CD14-positive monocyte (primary cell): ENCODE data around the gene CLCN2. TPM values are rescaled to one million over a fixed set of nuclear protein-coding genes. Genes with fewer than 3 reads are reported as not detected.

ENCODE experiments used
- DNase-seq, 3 donors: peaks; one replicate each; pipeline ENCODE4 v3.0.0-alpha.2; 2011 to 2022
- H2AFZ ChIP-seq: 2 replicates; pipeline ENCODE4 v1.6.0; 2012; ENCODE audit warnings: mild to moderate bottlenecking, low read depth, low read length, inconsistent platforms; ENCODE audit not compliant: insufficient read depth, poor library complexity, severe bottlenecking
- H3K27ac ChIP-seq, 2 donors: 1 replicate in 1 of 2; 2 replicates in 1 of 2; pipeline ENCODE4 v1.5.1; 2012 to 2013; ENCODE audit warnings: low read length in 2 of 2, control low read depth in 1 of 2, inconsistent platforms in 1 of 2, low read depth in 1 of 2, mild to moderate bottlenecking in 1 of 2
- H3K27me3 ChIP-seq, 2 donors: one replicate each; pipeline versions ENCODE4 v1.6.0 to v1.6.1; 2011 to 2013; ENCODE audit warnings: low read length in 2 of 2; ENCODE audit not compliant: control insufficient read depth in 2 of 2, insufficient read depth in 2 of 2
- H3K36me3 ChIP-seq, 2 donors: replicated peaks in 1 of 2; 1 replicate in 1 of 2; 2 replicates in 1 of 2; pipeline versions ENCODE4 v1.5.1 to v1.6.1; 2012 to 2013; ENCODE audit warnings: low read length in 2 of 2, control low read depth in 1 of 2, inconsistent platforms in 1 of 2, mild to moderate bottlenecking in 1 of 2; ENCODE audit not compliant: insufficient read depth in 2 of 2, control insufficient read depth in 1 of 2
- H3K4me1 ChIP-seq, 2 donors: 1 replicate in 1 of 2; 2 replicates in 1 of 2; pipeline versions ENCODE4 v1.5.1 to v1.6.1; 2012 to 2013; ENCODE audit warnings: low read length in 2 of 2, control low read depth in 1 of 2, inconsistent platforms in 1 of 2, mild to moderate bottlenecking in 1 of 2, moderate library complexity in 1 of 2; ENCODE audit not compliant: insufficient read depth in 2 of 2, control insufficient read depth in 1 of 2
- H3K4me2 ChIP-seq: replicated peaks from 2 replicates; pipeline ENCODE3; 2012; ENCODE audit warnings: low read length, moderate library complexity, mild to moderate bottlenecking; ENCODE audit not compliant: poor library complexity, severe bottlenecking; ENCODE audit errors: extremely low read depth
- H3K4me3 ChIP-seq, 3 experiments: fragments of 200-600 bp in 1 of 3; sonication (generic) in 1 of 3; replicated peaks in 1 of 3; 1 replicate in 2 of 3; 2 replicates in 1 of 3; pipeline ENCODE4 v1.5.1; 2011 to 2013; ENCODE audit warnings: low read length in 3 of 3, mild to moderate bottlenecking in 3 of 3, control low read depth in 2 of 3, low read depth in 2 of 3, inconsistent platforms in 1 of 3, moderate library complexity in 1 of 3
- H3K79me2 ChIP-seq: 2 replicates; pipeline ENCODE4 v1.6.0; 2012; ENCODE audit warnings: mild to moderate bottlenecking, control low read depth, inconsistent platforms, low read length, moderate library complexity; ENCODE audit not compliant: insufficient read depth
- H3K9ac ChIP-seq: 2 replicates; pipeline ENCODE4 v1.6.0; 2017; ENCODE audit warnings: low read length, mild to moderate bottlenecking; ENCODE audit not compliant: insufficient read depth, poor library complexity, severe bottlenecking
- H3K9me3 ChIP-seq, 2 donors: replicated peaks in 1 of 2; 1 replicate in 1 of 2; 2 replicates in 1 of 2; pipeline versions ENCODE4 v1.5.1 to v1.6.1; 2012 to 2013; ENCODE audit warnings: low read length in 2 of 2, control low read depth in 1 of 2; ENCODE audit not compliant: control insufficient read depth in 1 of 2, insufficient read depth in 1 of 2
- H4K20me1 ChIP-seq: 2 replicates; pipeline ENCODE4 v1.6.0; 2012; ENCODE audit warnings: mild to moderate bottlenecking, low read length, control low read depth, moderate library complexity; ENCODE audit not compliant: insufficient read depth
- H3K27ac Mint-ChIP-seq, 7 donors: one replicate each; pipeline ENCODE4 v1.8.0; 2020; ENCODE audit warnings: mild to moderate bottlenecking in 7 of 7, mixed read lengths in 7 of 7, moderate library complexity in 6 of 7, inconsistent platforms in 2 of 7
- H3K27me3 Mint-ChIP-seq, 3 donors: one replicate each; pipeline ENCODE4 v1.8.0; 2021 to 2022; ENCODE audit warnings: low read depth in 3 of 3, mild to moderate bottlenecking in 3 of 3, mixed read lengths in 3 of 3, moderate library complexity in 3 of 3, inconsistent platforms in 1 of 3
- H3K36me3 Mint-ChIP-seq, 2 donors: one replicate each; pipeline ENCODE4 v1.8.0; 2020; ENCODE audit warnings: mixed read lengths in 2 of 2, inconsistent platforms in 1 of 2, mild to moderate bottlenecking in 1 of 2
- H3K4me1 Mint-ChIP-seq: one replicate; pipeline ENCODE4 v1.8.0; 2020; ENCODE audit warnings: mild to moderate bottlenecking, mixed read lengths
- H3K4me3 Mint-ChIP-seq, 2 donors: one replicate each; pipeline ENCODE4 v1.8.0; 2020; ENCODE audit warnings: mild to moderate bottlenecking in 2 of 2, mixed read lengths in 2 of 2, moderate library complexity in 1 of 2
- H3K9me3 Mint-ChIP-seq, 7 donors: one replicate each; pipeline ENCODE4 v1.8.0; 2020 to 2022; ENCODE audit warnings: mixed read lengths in 7 of 7, mild to moderate bottlenecking in 6 of 7, moderate library complexity in 6 of 7, inconsistent platforms in 2 of 7
- WGBS: methylation state at CpG from one replicate; pipeline ENCODE4 v1.1.5; 2013; ENCODE audit warnings: missing lambda C conversion rate; ENCODE audit not compliant: insufficient coverage; 5-methylcytosine and 5-hydroxymethylcytosine counted together
- intact Hi-C, 2 donors: fragments of 100-400 bp; cut with micrococcal nuclease; formaldehyde crosslinking; loops; one replicate each; pipeline versions ENCODE4 v1.15.0 to v1.15.1; 2023
- polyA plus RNA-seq, 3 donors: library from polyadenylated mRNA; depleted of rRNA in 1 of 3; unstranded in 2 of 3; stranded (reverse) in 1 of 3; fragments of 300-500 nt in 2 of 3; fragments of >200 nt in 1 of 3; fragmentation: Illumina TruSeq in 2 of 3; gene quantifications; 1 replicate in 2 of 3; 2 replicates in 1 of 3; pipeline ENCODE4 v1.2.3, GENCODE V29; 2012 to 2021
- TF ChIP-seq, protein P1 (sequence below): fragments of 200-600 bp; IDR thresholded peaks from one replicate; pipeline ENCODE4 v1.8.0; 2022; ENCODE audit warnings: antibody characterized with exemption, mild to moderate bottlenecking

CLCN2 gene
- polyA plus RNA-seq, 3 donors: 0.16 to 2.7 TPM; not detected in 1

DNA sequence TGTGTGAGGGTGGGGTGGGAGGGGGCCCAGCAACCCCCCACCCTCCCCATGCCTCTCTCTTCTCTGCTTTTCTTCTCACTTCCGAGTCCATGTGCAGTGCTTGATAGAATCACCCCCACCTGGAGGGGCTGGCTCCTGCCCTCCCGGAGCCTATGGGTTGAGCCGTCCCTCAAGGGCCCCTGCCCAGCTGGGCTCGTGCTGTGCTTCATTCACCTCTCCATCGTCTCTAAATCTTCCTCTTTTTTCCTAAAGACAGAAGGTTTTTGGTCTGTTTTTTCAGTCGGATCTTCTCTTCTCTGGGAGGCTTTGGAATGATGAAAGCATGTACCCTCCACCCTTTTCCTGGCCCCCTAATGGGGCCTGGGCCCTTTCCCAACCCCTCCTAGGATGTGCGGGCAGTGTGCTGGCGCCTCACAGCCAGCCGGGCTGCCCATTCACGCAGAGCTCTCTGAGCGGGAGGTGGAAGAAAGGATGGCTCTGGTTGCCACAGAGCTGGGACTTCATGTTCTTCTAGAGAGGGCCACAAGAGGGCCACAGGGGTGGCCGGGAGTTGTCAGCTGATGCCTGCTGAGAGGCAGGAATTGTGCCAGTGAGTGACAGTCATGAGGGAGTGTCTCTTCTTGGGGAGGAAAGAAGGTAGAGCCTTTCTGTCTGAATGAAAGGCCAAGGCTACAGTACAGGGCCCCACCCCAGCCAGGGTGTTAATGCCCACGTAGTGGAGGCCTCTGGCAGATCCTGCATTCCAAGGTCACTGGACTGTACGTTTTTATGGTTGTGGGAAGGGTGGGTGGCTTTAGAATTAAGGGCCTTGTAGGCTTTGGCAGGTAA is 15.9 kb downstream of the CLCN2 start:
- intact Hi-C loops: no loop called here
- Histone ChIP-seq H3K9me3 (no peaks in the 10 kb centered on the region), H4K20me1 (peaks cover 10% of the 10 kb centered on the region), H2AFZ (no peak overlapping the region), H3K9ac (no peak overlapping the region), H3K36me3 (peaks cover 29 to 44% of the 10 kb centered on the region in 2 donors), H3K4me2 (no peak overlapping the region), H3K27me3 (no peaks in the 10 kb centered on the region), H3K27ac (no peak overlapping the region), H3K4me3 (no peak overlapping the region), H3K4me1 (peaks cover 6 to 8% of the 10 kb centered on the region in 2 donors), H3K79me2 (no peaks in the 10 kb centered on the region)
- peak overlapping the region in 6 of 7 donors; percentile 12 to 77 (median 45) for H3K27ac Mint-ChIP-seq
- peaks cover 0 to 1% (median 0%) of the 10 kb centered on the region in 7 donors for H3K9me3 Mint-ChIP-seq
- peaks cover 45 to 55% of the 10 kb centered on the region in 2 donors for H3K36me3 Mint-ChIP-seq
- DNase-seq: peak; percentile 19 to 50 (median 26)
- WGBS: 74% methylated on average over 10 of the region's 14 CpGs
- TF ChIP-seq, protein P1, sequence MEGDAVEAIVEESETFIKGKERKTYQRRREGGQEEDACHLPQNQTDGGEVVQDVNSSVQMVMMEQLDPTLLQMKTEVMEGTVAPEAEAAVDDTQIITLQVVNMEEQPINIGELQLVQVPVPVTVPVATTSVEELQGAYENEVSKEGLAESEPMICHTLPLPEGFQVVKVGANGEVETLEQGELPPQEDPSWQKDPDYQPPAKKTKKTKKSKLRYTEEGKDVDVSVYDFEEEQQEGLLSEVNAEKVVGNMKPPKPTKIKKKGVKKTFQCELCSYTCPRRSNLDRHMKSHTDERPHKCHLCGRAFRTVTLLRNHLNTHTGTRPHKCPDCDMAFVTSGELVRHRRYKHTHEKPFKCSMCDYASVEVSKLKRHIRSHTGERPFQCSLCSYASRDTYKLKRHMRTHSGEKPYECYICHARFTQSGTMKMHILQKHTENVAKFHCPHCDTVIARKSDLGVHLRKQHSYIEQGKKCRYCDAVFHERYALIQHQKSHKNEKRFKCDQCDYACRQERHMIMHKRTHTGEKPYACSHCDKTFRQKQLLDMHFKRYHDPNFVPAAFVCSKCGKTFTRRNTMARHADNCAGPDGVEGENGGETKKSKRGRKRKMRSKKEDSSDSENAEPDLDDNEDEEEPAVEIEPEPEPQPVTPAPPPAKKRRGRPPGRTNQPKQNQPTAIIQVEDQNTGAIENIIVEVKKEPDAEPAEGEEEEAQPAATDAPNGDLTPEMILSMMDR: peak; percentile 61
- H3K27me3 Mint-ChIP-seq: peaks cover 0 to 3% (median 1%) of the 10 kb centered on the region in 3 donors
- H3K4me1 Mint-ChIP-seq: peaks cover 17% of the 10 kb centered on the region
- no peak overlapping the region for H3K4me3 Mint-ChIP-seq

DNA sequence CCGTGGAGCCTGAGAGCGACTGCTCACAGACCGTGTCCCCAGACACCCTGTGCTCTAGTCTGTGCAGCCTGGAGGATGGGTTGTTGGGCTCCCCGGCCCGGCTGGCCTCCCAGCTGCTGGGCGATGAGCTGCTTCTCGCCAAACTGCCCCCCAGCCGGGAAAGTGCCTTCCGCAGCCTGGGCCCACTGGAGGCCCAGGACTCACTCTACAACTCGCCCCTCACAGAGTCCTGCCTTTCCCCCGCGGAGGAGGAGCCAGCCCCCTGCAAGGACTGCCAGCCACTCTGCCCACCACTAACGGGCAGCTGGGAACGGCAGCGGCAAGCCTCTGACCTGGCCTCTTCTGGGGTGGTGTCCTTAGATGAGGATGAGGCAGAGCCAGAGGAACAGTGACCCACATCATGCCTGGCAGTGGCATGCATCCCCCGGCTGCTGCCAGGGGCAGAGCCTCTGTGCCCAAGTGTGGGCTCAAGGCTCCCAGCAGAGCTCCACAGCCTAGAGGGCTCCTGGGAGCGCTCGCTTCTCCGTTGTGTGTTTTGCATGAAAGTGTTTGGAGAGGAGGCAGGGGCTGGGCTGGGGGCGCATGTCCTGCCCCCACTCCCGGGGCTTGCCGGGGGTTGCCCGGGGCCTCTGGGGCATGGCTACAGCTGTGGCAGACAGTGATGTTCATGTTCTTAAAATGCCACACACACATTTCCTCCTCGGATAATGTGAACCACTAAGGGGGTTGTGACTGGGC is 16.7 kb downstream of the CLCN2 start:
- DNase-seq: no peak
- Histone ChIP-seq H3K27me3 (no peaks in the 10 kb centered on the region), H3K27ac (no peak overlapping the region), H3K4me1 (peaks cover 9 to 12% of the 10 kb centered on the region in 2 donors), H3K4me2 (no peak overlapping the region), H3K36me3 (peaks cover 29 to 44% of the 10 kb centered on the region in 2 donors), H3K4me3 (no peak overlapping the region), H3K9me3 (no peaks in the 10 kb centered on the region), H2AFZ (no peak overlapping the region), H3K9ac (no peak overlapping the region), H3K79me2 (no peaks in the 10 kb centered on the region), H4K20me1 (peaks cover 16% of the 10 kb centered on the region)
- Mint-ChIP-seq H3K4me3 (no peak overlapping the region), H3K4me1 (peaks cover 20% of the 10 kb centered on the region), H3K27me3 (peaks cover 0 to 3% (median 1%) of the 10 kb centered on the region in 3 donors), H3K9me3 (peaks cover 0 to 1% (median 0%) of the 10 kb centered on the region in 7 donors), H3K36me3 (peaks cover 47 to 55% of the 10 kb centered on the region in 2 donors), H3K27ac (no peak overlapping the region)
- intact Hi-C loops: no loop called here
- WGBS: 96% methylated on average over 16 of the region's 24 CpGs
- TF ChIP-seq, protein P1: no peak
